Urothelium cell line (cell line): ENCODE measurements around the gene HOXA13.

ENCODE experiments used
- DNase-seq: peaks from one replicate; pipeline ENCODE4 v3.0.0; 2011; ENCODE audit warnings: low spot score, mixed read lengths
- FAIRE-seq: peaks from 2 replicates; lab custom pipeline; 2011; peaks lifted over from hg19 to GRCh38; lab: Jason Lieb, UNC

HOXA13 gene

GRCh38 chr7:27208998-27209397 is 9.1 kb upstream of the HOXA13 start:
- FAIRE-seq (no peak), DNase-seq (no peak)

GRCh38 chr7:27207348-27207985 is 7.6 kb upstream of the HOXA13 start:
- FAIRE-seq (peak; percentile 13), DNase-seq (no peak)

GRCh38 chr7:27205325-27206280 is 5.7 kb upstream of the HOXA13 start:
- DNase-seq (no peak), FAIRE-seq (peak; percentile 94)

DNA sequence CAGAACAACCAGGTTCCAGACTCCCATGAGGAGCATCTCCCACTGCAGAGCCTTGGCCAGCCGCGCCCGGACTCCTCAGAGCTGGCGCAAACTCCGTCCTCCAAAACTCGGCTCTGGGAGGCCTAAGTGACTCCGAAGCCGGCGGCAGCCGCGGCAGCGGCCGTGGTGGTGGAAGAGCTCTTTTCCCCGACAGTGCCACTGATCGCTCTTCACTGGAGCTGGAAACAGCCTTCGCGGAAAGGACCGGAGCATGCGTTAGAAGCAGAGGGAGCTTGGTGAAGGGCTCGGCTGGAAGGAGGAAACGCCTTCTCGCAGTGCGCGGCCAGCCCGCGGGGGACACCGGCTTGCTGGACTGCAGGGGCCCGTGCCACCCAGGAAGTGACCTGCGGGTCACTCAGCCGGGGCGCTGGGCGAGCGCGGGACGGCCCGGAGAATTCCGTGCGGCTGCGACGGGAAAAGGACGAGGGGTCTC is 5.0 kb upstream of the HOXA13 start:
- no peak for DNase-seq
- FAIRE-seq, result no peak

DNA sequence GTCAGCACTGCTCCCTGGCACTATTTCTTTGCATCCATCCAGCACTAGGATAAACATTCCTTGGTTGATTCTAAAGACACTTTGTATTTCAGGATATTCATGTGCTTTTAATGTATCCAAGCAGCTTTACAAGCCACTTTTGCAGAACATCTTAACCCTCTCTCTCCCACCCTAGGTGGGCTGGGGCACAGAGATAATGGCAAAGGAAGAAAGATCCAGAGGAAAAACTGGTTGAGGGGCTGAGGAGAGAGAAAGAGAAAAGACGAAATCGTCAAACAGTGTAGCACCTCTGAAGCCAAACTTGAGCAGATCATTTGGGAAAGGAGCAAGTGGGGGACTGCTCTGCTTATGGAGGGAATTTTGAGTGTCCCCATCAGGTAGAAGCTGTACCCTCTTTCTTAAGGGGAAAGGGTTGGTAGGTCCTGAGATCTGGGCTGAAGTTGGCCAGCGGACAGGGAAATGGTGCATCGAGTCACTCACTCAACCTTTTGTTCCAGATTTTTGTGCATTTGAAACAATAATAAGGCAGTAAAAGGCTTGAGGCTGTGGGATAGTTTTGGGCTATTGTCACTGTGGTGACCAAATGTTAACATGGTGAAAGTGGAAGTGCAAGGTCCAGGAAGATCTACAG is 4.2 kb upstream of the HOXA13 start:
- no peak for DNase-seq
- no peak for FAIRE-seq

DNA sequence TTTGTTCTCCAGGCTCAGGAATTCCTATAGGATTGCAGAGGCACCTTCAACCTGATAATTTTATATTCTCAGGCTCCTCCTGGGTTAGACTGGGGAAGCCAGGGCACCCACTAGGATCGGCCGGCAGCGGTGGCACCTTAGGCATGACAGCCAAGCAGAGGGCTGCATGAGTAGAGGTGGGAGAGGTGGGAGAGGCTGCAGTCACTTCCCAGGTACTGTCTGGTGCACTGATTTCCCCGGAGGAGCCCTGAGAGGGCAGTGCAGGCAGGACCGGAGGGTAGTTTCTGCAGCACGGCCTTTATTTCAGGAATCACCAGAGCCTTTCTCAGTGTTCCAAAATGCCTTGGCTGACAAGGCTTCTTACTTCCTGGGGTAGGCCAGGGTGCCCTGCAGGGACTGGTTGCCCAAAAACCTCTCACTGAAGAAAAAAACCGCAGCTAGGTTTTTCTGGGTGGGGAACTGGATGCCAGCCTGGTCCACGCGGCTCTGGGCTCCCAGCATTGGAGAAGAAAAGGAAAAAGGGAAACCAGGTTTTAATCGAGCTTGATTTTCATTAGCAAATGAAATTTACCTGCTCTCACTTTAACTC is 3.6 kb upstream of the HOXA13 start:
- FAIRE-seq (no peak), DNase-seq (no peak)

DNA sequence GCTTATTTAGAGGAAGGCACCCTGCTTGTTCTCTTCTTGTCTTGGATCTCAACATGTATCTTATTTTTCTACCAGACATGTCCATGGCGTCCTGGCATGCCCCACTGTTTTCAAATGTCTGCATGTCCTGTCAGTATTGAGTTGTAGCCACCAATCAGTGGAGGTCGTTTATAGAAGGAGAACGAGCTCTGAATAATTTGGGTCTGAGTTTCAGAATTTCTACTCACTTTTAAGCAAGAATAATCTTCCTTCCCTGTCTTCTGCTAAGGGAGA is 2.9 kb upstream of the HOXA13 start:
- FAIRE-seq, result no peak

GRCh38 chr7:27202018-27202861 is 2.3 kb upstream of the HOXA13 start:
- FAIRE-seq (no peak), DNase-seq (no peak)

More for the DNA sequence above, 2.9 kb upstream of the HOXA13 start:
- no peak for DNase-seq

DNA sequence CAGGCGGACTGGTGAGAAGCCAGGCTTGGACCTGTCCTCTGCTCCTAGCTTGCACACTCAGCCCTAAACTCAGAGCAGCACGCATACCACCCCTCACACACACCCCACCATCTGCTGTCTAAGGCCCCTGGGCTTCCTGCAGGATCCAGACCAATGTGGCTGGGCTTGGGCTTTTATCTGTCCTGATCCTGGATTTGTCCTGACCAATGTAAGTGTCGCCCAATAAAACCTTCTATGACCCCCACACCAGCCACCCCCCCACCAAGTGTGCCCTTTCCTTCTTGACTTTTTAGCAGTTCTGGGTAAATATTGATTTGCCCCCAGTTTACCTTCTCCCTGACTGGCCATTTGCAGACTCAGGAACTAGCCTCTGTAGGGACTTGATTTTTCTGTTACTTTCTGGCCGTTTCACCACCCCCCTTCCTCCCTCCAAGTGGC is 1.7 kb upstream of the HOXA13 start:
- no peak for FAIRE-seq
- DNase-seq, result no peak

- DNase-seq, result no peak
- peak; percentile 56 for FAIRE-seq
Observed at GRCh38 chr7:27200761-27201579, 1.1 kb upstream of the HOXA13 start.

DNA sequence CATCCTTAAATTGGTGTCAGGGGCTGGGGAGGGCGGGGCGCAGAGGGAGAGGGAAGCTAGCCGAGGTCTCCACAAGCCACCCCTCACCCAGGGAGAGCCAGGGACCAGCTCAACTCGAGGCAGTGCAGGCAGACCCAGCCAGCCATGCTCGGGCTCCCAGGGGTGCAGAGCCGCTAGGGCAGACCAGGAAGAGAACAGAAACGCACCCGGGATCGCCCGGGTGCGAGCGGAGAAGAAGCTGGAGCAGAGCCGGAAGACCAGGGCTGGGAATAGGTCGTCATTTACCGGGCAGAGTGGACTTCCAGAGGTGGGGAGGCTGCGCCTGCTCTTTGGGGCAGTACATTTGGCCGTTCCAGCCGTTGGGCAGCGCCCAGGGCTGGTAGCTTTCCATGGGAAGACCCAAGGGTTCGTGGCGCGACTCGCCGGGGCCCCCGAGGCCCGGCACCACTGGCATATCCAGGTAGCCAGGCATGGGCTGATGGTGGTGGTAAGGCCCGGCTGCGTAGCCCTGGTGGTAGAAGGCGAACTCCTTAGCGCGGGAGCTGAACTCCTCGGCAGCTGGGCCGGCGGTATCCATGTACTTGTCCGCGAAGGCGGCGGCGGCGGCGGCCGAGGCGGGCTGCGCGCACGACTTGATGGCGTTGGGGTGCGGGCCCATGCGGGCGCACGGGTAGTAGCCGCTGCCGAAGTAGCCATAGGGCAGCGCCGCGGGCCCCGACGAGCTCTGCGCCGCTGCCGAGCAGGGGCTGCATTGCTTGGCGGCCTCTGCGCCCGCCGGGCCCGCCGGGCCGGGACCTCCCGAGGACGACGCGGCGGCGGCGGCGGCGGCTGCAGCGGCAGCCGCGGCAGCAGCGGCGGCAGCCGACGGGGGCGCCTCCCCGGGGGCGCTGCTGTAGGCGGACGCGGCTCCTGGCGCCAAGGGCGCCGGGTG is 755 bp downstream of the HOXA13 start:
- peak; percentile 64 for DNase-seq
- FAIRE-seq, result peak; percentile 79

GRCh38 chr7:27198138-27198841 is 1.6 kb downstream of the HOXA13 start:
- DNase-seq (no peak), FAIRE-seq (no peak)

DNA sequence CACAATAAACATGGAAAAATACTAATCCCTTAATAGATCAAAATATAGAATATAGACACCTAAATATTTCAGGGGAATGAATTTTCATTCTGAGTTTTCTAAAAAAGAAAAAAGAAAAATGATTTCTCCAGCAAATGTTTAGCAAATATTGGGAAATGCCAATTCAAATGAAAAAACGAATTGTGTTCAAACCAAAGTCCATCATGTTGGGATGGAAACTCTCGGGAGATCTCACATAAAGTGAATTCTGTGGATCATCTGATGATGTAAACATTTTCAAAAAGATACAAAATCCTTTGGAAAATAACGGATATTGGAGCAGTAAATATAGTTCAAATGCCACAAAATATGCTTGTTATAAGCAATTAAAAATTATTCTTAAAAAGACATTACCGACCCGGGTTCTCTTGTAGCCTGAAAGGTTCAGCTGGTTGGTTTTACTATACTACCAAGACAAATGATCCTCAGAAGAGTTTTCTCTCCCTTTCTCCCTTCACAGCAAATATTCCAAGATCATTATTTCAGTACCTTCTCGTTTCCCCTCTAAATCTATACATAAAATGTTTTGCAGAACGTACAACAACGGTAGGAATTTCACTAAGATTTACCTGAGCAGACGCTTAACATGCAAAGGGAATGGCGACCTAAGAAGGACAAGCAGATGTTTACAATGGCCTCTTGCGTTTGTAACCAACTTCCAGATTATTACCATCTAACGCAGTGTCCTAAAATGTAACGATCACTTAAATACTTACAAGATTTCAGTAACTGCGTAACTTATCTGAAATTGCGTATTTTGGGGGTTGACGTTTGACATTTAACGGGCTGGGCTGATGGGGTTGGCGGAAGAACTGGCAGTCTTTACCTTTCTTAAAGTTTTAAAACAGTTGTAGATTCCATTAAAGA is 2.5 kb downstream of the HOXA13 start:
- no peak for DNase-seq
- FAIRE-seq, result no peak

- DNase-seq, result peak; percentile 67
- peak; percentile 92 for FAIRE-seq
Observed at GRCh38 chr7:27196287-27196767, 3.6 kb downstream of the HOXA13 start.

- FAIRE-seq (no peak), DNase-seq (no peak)
Observed at GRCh38 chr7:27194686-27195379, 5.1 kb downstream of the HOXA13 start.

- FAIRE-seq (peak; percentile 69), DNase-seq (no peak)
Observed at GRCh38 chr7:27194002-27194352, 5.9 kb downstream of the HOXA13 start.
